Neural progenitor cell (in vitro differentiated cells): ENCODE measurements around the gene NAA15.

Experiments
- EZH2 ChIP-seq: fragments of 200-600 bp; sonication (generic); IDR thresholded peaks from 2 replicates; pipeline ENCODE4 v1.6.1; 2017; ENCODE audit warnings: antibody characterized with exemption, mild to moderate bottlenecking, moderate library complexity
- EZH2phosphoT487 ChIP-seq: fragments of 200-600 bp; sonication (generic); IDR thresholded peaks from 2 replicates; pipeline ENCODE4 v1.6.1; 2017; ENCODE audit warnings: antibody characterized with exemption
- TF ChIP-seq, protein P1 (sequence below): fragments of 200-600 bp; sonication (generic); IDR thresholded peaks from 2 replicates; pipeline ENCODE4 v1.5.1; 2017; ENCODE audit warnings: antibody characterized with exemption, mild to moderate bottlenecking

DNA sequence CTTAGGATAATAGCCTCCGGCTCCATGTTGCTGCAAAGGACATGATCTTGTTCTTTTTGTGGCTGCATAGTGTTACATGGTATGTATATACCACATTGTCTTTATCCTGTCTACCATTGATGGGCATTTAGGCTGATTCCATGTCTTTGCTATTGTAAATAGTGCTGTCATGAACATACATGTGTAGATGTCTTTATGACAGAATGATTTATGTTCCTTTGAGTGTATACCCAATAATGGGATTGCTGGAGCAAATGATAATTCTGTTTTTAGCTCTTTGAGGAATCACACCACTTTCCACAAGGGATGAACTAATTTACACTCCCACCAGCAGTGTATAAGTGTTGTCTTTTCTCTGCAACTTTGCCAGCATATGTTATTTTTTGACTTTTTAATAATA lies 157.2 kb downstream of the NAA15 start:
- TF ChIP-seq, protein P1, sequence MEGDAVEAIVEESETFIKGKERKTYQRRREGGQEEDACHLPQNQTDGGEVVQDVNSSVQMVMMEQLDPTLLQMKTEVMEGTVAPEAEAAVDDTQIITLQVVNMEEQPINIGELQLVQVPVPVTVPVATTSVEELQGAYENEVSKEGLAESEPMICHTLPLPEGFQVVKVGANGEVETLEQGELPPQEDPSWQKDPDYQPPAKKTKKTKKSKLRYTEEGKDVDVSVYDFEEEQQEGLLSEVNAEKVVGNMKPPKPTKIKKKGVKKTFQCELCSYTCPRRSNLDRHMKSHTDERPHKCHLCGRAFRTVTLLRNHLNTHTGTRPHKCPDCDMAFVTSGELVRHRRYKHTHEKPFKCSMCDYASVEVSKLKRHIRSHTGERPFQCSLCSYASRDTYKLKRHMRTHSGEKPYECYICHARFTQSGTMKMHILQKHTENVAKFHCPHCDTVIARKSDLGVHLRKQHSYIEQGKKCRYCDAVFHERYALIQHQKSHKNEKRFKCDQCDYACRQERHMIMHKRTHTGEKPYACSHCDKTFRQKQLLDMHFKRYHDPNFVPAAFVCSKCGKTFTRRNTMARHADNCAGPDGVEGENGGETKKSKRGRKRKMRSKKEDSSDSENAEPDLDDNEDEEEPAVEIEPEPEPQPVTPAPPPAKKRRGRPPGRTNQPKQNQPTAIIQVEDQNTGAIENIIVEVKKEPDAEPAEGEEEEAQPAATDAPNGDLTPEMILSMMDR: no peak
- TF ChIP-seq EZH2 (no peak), EZH2phosphoT487 (no peak)
